ENCODE results near the gene ROBO2. TPM values are rescaled to one million over a fixed set of nuclear protein-coding genes. Genes with fewer than 3 reads are reported as not detected.

Gene ROBO2
- total and polyA plus RNA-seq, 7 donors, result 0.23 to 2.9 (median 0.38) TPM; not detected in 1

DNA sequence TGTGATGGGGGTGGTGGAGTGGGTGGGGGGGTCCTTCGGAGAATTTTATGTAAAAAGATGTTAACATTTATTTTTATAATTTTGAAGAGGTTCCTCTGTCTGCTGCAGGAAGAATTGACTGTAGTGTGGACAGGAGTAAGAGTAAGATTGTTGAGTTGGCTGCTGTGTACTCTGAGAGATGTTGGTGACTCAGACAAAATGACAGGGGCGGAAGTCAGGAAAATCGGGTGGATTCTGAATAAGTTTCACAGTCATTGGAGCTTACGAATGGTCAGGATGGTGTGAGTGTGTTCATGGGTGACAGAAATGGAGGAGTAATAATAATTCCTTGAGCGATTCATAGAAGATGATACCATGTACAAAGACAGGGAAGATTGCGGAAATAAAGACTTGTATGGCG is 420.0 kb downstream of the ROBO2 start:
- no peak overlapping the region for H3K4me3 ChIP-seq
- no peaks in the 10 kb centered on the region for H3K9me3 ChIP-seq
- DNase-seq, result no peak
- H3K4me1 ChIP-seq, result peaks cover 0 to 11% (median 3%) of the 10 kb centered on the region in 4 donors
- intact Hi-C loops (cut with DNase I), result no loop called here
- TF ChIP-seq, protein P1, sequence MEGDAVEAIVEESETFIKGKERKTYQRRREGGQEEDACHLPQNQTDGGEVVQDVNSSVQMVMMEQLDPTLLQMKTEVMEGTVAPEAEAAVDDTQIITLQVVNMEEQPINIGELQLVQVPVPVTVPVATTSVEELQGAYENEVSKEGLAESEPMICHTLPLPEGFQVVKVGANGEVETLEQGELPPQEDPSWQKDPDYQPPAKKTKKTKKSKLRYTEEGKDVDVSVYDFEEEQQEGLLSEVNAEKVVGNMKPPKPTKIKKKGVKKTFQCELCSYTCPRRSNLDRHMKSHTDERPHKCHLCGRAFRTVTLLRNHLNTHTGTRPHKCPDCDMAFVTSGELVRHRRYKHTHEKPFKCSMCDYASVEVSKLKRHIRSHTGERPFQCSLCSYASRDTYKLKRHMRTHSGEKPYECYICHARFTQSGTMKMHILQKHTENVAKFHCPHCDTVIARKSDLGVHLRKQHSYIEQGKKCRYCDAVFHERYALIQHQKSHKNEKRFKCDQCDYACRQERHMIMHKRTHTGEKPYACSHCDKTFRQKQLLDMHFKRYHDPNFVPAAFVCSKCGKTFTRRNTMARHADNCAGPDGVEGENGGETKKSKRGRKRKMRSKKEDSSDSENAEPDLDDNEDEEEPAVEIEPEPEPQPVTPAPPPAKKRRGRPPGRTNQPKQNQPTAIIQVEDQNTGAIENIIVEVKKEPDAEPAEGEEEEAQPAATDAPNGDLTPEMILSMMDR (IDR thresholded peaks at IDR 0.05), result no peak
- TF ChIP-seq EP300 (IDR thresholded peaks at IDR 0.05) (no peak), POLR2AphosphoS5 (IDR thresholded peaks at IDR 0.05) (no peak), POLR2A (IDR thresholded peaks at IDR 0.05) (no peak)
- WGBS, 2 donors, result 91 to 92% methylated on average over 7 of the region's 7 CpGs
- H3K36me3 ChIP-seq, result no peaks in the 10 kb centered on the region
- H3K27me3 ChIP-seq, result no peaks in the 10 kb centered on the region
- no peak overlapping the region for H3K27ac ChIP-seq

DNA sequence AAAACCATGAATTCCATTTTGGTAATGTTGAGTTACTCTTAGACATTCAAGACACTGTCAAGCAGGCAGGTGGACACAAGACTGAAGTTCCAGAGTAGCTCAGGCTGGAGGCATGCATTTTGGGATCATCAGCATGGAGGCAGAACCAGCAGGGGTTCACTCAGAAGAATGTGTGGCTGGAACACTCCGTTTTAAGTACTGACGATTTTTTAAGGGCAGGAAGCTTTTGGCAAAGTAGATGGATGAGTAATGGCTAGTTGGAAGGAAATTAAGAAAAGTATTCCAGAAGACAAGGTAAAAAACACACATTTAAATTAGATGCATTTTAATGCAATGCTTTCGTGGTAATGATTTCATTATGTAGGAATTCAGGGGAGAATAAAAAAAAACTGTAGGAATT is 420.4 kb downstream of the ROBO2 start:
- 74 to 84% methylated on average over 3 of the region's 3 CpGs for WGBS, 2 donors
- H3K9me3 ChIP-seq, result no peaks in the 10 kb centered on the region
- no peak for DNase-seq
- no peaks in the 10 kb centered on the region for H3K27me3 ChIP-seq
- intact Hi-C loops (cut with DNase I), result no loop called here
- H3K4me3 ChIP-seq, result no peak overlapping the region
- TF ChIP-seq POLR2AphosphoS5 (IDR thresholded peaks at IDR 0.05), result no peak
- TF ChIP-seq, protein P1 (IDR thresholded peaks at IDR 0.05), result no peak
- peaks cover 0 to 11% (median 3%) of the 10 kb centered on the region in 4 donors for H3K4me1 ChIP-seq
- no peak overlapping the region for H3K27ac ChIP-seq
- H3K36me3 ChIP-seq, result no peaks in the 10 kb centered on the region

DNA sequence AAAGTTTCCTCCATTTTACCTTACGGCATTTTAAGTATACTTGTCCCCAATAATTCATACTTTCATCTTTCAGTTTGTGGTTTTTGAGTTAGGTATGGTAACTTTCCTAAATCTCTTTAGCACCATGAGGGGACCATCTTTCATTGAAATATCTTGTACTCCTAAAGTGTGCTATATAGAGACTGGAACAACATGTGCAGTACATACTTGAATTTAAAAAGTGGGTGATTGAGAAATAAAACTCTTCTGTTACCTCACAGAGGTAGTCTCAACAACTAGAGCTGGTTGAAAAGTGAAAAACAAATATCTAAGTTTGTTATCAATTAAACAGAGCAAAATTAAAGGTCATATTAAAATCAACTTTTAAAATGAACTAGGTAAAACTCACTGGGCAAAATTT is 423.1 kb downstream of the ROBO2 start:
- no peak for TF ChIP-seq POLR2AphosphoS5 (IDR thresholded peaks at IDR 0.05)
- TF ChIP-seq, protein P1 (IDR thresholded peaks at IDR 0.05), result no peak
- no peak for TF ChIP-seq EP300 (IDR thresholded peaks at IDR 0.05)
- no peak for TF ChIP-seq POLR2A (IDR thresholded peaks at IDR 0.05)
- no peaks in the 10 kb centered on the region for H3K36me3 ChIP-seq
- H3K4me3 ChIP-seq, result no peak overlapping the region
- no peak for DNase-seq
- H3K9me3 ChIP-seq, result no peaks in the 10 kb centered on the region
- peaks cover 0 to 14% (median 8%) of the 10 kb centered on the region in 4 donors for H3K4me1 ChIP-seq
- intact Hi-C loops (cut with DNase I), result no loop called here
- H3K27me3 ChIP-seq, result no peaks in the 10 kb centered on the region
- WGBS, 2 donors, result 1 to 2% methylated on average over 1 of the region's 1 CpG
- H3K27ac ChIP-seq, result no peak overlapping the region

DNA sequence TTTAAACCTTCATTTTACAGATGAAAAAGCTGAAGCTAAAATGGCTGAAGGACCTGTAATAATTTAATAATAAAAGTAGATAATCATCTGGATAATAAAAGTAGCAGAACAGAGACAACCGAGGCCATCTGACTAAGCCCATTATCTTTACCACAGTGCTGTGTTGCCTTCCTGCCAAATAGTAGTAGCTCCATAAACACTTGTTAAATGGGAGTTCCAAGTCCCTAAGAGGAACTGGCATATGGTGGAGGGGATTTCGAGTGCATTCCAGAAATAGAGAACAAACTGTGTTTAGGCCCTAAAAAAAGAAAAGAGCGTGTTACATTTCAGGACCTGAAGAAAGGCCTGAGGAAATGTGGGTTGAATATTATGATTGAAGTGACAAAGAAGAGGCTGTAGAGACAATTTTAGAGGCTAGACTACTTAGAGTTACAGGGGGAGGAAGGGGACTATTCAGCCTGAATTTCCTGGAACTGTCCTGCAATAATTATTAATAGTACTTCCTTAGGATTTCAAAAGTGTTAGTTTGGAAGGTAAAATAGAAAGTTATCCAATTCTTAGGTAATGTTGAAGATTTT is 424.3 kb downstream of the ROBO2 start:
- no peaks in the 10 kb centered on the region for H3K9me3 ChIP-seq
- TF ChIP-seq POLR2A (IDR thresholded peaks at IDR 0.05) (no peak), EP300 (IDR thresholded peaks at IDR 0.05) (no peak), POLR2AphosphoS5 (IDR thresholded peaks at IDR 0.05) (no peak)
- TF ChIP-seq, protein P1 (IDR thresholded peaks at IDR 0.05), result no peak
- no peak overlapping the region for H3K27ac ChIP-seq
- WGBS, 2 donors, result 47 to 52% methylated on average over 3 of the region's 3 CpGs
- H3K27me3 ChIP-seq, result no peaks in the 10 kb centered on the region
- no peaks in the 10 kb centered on the region for H3K36me3 ChIP-seq
- DNase-seq, result no peak
- H3K4me1 ChIP-seq, result peaks cover 0 to 26% (median 19%) of the 10 kb centered on the region in 4 donors
- no peak overlapping the region for H3K4me3 ChIP-seq
- intact Hi-C loops (cut with DNase I), result no loop called here

DNA sequence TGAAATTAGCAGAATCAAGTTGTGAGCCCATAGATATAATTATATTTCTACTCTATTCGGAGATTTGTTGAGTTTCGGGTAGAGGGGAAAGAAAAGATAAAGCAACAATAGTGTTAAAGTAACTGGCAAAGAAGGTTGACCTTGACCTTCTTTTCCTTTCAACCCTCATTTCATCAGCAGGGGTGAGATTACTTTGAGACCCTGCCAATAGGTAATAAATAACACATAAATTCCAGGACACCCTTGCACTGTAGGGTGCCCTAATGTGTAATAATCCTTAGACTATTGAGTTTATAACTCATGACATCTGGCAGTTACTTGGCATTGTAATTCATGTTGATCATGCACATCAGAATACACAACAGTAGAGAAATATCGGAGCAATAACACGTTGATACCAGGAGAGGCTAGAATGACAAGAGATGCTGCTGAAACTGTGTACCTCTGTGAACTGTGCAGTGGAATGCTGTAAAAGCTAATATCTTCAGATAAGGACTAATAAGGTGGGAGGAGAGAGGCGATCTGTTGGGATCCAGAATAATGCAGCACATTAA is 426.7 kb downstream of the ROBO2 start:
- WGBS, 2 donors, result 85 to 90% methylated on average over 5 of the region's 5 CpGs
- DNase-seq, result no peak
- TF ChIP-seq, protein P1 (IDR thresholded peaks at IDR 0.05), result no peak
- TF ChIP-seq EP300 (IDR thresholded peaks at IDR 0.05) (no peak), POLR2AphosphoS5 (IDR thresholded peaks at IDR 0.05) (no peak), POLR2A (IDR thresholded peaks at IDR 0.05) (no peak)
- no peaks in the 10 kb centered on the region for H3K9me3 ChIP-seq
- no peaks in the 10 kb centered on the region for H3K36me3 ChIP-seq
- H3K4me1 ChIP-seq, result peaks cover 0 to 28% (median 21%) of the 10 kb centered on the region in 4 donors
- H3K4me3 ChIP-seq, result no peak overlapping the region
- no peak overlapping the region for H3K27ac ChIP-seq
- intact Hi-C loops (cut with DNase I), result no loop called here
- H3K27me3 ChIP-seq, result no peaks in the 10 kb centered on the region
